ENCODE data around the gene CEP63. TPM values are rescaled to one million over a fixed set of nuclear protein-coding genes. Genes with fewer than 3 reads are reported as not detected.

The CEP63 gene
- total RNA-seq, 1 experiment from 2014 or later, result 37.4 TPM

DNA sequence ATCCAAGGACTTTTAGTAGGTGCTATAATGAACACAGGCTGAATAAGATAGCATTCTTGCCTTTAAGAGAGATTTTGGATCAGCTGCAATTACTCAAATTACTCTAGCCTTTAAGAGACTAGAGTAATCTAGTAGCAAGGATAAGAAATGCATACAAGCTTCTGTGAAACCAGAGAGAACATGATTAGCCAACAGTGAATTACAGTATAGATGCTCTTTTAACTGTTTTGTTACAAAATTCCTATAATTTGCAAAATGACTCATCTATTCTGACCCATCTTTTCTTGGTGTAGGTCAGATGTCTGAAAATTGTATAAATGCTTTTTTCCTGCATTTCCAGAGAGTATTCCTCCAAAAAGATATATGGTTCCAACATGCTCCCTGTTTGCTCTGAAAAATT is 66.9 kb downstream of the CEP63 start:
- Mint-ChIP-seq H3K9me3 (ENCODE audit: low read depth, unreplicated experiment) (no peaks in the 10 kb centered on the region), H3K27me3 (ENCODE audit: unreplicated experiment) (no peaks in the 10 kb centered on the region), H3K4me3 (ENCODE audit: low read depth, unreplicated experiment) (no peak overlapping the region), H3K4me1 (ENCODE audit: low read depth, unreplicated experiment) (no peaks in the 10 kb centered on the region), H3K36me3 (ENCODE audit: insufficient read depth, unreplicated experiment) (peaks cover 14% of the 10 kb centered on the region), H3K27ac (ENCODE audit: unreplicated experiment) (no peak overlapping the region)
- DNase-seq, result no peak
- TF ChIP-seq, protein P1, sequence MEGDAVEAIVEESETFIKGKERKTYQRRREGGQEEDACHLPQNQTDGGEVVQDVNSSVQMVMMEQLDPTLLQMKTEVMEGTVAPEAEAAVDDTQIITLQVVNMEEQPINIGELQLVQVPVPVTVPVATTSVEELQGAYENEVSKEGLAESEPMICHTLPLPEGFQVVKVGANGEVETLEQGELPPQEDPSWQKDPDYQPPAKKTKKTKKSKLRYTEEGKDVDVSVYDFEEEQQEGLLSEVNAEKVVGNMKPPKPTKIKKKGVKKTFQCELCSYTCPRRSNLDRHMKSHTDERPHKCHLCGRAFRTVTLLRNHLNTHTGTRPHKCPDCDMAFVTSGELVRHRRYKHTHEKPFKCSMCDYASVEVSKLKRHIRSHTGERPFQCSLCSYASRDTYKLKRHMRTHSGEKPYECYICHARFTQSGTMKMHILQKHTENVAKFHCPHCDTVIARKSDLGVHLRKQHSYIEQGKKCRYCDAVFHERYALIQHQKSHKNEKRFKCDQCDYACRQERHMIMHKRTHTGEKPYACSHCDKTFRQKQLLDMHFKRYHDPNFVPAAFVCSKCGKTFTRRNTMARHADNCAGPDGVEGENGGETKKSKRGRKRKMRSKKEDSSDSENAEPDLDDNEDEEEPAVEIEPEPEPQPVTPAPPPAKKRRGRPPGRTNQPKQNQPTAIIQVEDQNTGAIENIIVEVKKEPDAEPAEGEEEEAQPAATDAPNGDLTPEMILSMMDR (IDR thresholded peaks at IDR 0.05; ENCODE audit: unreplicated experiment), result no peak
- intact Hi-C loops (cut with micrococcal nuclease; ENCODE audit: unreplicated experiment), result no loop called here
- CTCF ChIA-PET, result no interaction called here
- BruUV-seq (replicated peaks), result no TSS peak

DNA sequence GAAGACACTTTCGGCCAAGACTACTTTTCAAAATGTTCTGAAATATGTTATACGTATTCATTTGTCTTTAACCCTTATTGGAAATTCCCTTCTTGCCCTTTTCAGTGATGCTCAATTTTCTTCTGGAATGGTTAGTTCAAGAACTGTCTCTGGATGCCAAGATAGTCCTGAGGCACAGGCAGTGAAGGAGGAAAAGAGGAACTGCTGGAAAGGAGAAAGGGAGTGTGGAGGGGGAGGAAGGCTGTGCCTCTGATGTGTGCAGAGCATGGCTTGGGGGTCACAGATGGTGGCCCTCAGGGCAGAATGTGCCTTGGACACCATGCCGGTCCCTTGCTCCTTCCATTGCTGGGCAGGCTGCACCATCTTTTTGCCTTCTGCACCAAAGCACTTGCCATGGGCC is 73.7 kb downstream of the CEP63 start:
- H3K27me3 Mint-ChIP-seq (ENCODE audit: unreplicated experiment), result no peaks in the 10 kb centered on the region
- DNase-seq, result no peak
- H3K36me3 Mint-ChIP-seq (ENCODE audit: insufficient read depth, unreplicated experiment), result no peaks in the 10 kb centered on the region
- TF ChIP-seq, protein P1 (IDR thresholded peaks at IDR 0.05; ENCODE audit: unreplicated experiment), result no peak
- no TSS peak for BruUV-seq (replicated peaks)
- intact Hi-C loops (cut with micrococcal nuclease; ENCODE audit: unreplicated experiment), result no loop called here
- CTCF ChIA-PET, result no interaction called here
- H3K27ac Mint-ChIP-seq (ENCODE audit: unreplicated experiment), result no peak overlapping the region
- H3K4me3 Mint-ChIP-seq (ENCODE audit: low read depth, unreplicated experiment), result no peak overlapping the region
- H3K9me3 Mint-ChIP-seq (ENCODE audit: low read depth, unreplicated experiment), result no peaks in the 10 kb centered on the region
- no peaks in the 10 kb centered on the region for H3K4me1 Mint-ChIP-seq (ENCODE audit: low read depth, unreplicated experiment)

DNA sequence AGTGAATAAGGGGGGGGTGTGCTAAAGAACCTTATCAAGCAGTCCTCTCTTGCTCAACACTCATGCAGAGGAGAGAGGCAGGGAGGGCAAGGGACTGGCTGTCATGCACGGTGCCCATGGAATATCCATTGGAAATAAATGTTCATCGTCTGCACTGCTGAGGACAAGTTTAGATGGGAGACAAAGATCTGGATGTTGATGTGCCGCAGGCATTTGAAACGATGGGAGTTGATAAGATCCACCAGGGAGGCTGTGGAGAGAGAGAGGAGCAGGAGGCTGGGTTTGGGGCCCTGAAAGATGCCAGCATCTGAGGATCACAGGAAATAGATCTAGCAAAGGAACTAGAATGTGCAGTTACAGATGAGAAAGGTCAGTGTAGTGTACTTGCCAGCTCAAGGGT is 76.2 kb downstream of the CEP63 start:
- H3K4me3 Mint-ChIP-seq (ENCODE audit: low read depth, unreplicated experiment), result no peak overlapping the region
- CTCF ChIA-PET, result no interaction called here

DNA sequence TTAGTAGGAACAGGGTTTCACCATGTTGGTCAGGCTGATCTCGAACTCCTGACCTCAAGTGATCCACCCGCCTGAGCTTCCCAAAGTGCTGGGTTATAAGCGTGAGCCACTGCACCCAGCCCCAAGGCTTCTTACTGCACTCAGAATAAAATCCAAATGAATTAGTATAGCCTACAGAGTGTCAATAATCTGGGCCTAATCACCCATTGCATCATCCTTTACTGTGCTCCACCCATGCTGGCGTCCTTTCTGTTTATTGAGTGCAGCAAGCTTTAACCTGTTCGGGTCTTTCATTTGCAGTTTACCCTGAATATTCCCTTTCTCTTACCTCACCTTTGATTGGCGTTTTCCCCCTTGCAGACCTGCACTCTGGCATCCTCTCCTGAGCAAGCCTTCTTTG is 77.7 kb downstream of the CEP63 start:
- no peak overlapping the region for H3K4me3 Mint-ChIP-seq (ENCODE audit: low read depth, unreplicated experiment)
- BruUV-seq (replicated peaks), result no TSS peak
- no peak for DNase-seq
- H3K27me3 Mint-ChIP-seq (ENCODE audit: unreplicated experiment), result no peaks in the 10 kb centered on the region
- H3K4me1 Mint-ChIP-seq (ENCODE audit: low read depth, unreplicated experiment), result no peaks in the 10 kb centered on the region
- CTCF ChIA-PET, result no interaction called here
- intact Hi-C loops (cut with micrococcal nuclease; ENCODE audit: unreplicated experiment), result no loop called here
- TF ChIP-seq, protein P1 (IDR thresholded peaks at IDR 0.05; ENCODE audit: unreplicated experiment), result no peak
- H3K27ac Mint-ChIP-seq (ENCODE audit: unreplicated experiment), result no peak overlapping the region
- no peaks in the 10 kb centered on the region for H3K36me3 Mint-ChIP-seq (ENCODE audit: insufficient read depth, unreplicated experiment)
- peaks cover under 1% of the 10 kb centered on the region for H3K9me3 Mint-ChIP-seq (ENCODE audit: low read depth, unreplicated experiment)

More for the DNA sequence above, 76.2 kb downstream of the CEP63 start:
- no peaks in the 10 kb centered on the region for H3K27me3 Mint-ChIP-seq (ENCODE audit: unreplicated experiment)
- no TSS peak for BruUV-seq (replicated peaks)
- H3K27ac Mint-ChIP-seq (ENCODE audit: unreplicated experiment), result no peak overlapping the region
- TF ChIP-seq, protein P1 (IDR thresholded peaks at IDR 0.05; ENCODE audit: unreplicated experiment), result no peak
- H3K4me1 Mint-ChIP-seq (ENCODE audit: low read depth, unreplicated experiment), result no peaks in the 10 kb centered on the region
- no peaks in the 10 kb centered on the region for H3K9me3 Mint-ChIP-seq (ENCODE audit: low read depth, unreplicated experiment)
- no peak for DNase-seq
- H3K36me3 Mint-ChIP-seq (ENCODE audit: insufficient read depth, unreplicated experiment), result no peaks in the 10 kb centered on the region
- intact Hi-C loops (cut with micrococcal nuclease; ENCODE audit: unreplicated experiment), result no loop called here
